ENCODE results near the gene LGR4.

GRCh38 chr11:27452147-27452546 lies 20.4 kb downstream of the LGR4 start:
- TF ChIP-seq CTCF (IDR thresholded peaks at IDR 0.05) (no peak), EZH2 (IDR thresholded peaks at IDR 0.05; ENCODE audit: borderline replicate concordance, insufficient read depth, low read depth, low read length, poor library complexity, severe bottlenecking) (no peak)
